GM12892 (cell line): ENCODE measurements around the gene VSIG10L2.

Experiments used
- POLR2A ChIP-seq: IDR thresholded peaks from 2 replicates; pipeline ENCODE4 v1.6.1; 2011; ENCODE audit warnings: low read depth, low read length, control low read depth
- POLR2AphosphoS5 ChIP-seq: IDR thresholded peaks from 2 replicates; pipeline ENCODE4 v1.6.1; 2011; ENCODE audit warnings: low read depth, low read length, control low read depth
- TAF1 ChIP-seq: IDR thresholded peaks from 2 replicates; pipeline ENCODE4 v1.6.1; 2011; ENCODE audit warnings: low read depth, mild to moderate bottlenecking, control low read depth, low read length, borderline replicate concordance

DNA sequence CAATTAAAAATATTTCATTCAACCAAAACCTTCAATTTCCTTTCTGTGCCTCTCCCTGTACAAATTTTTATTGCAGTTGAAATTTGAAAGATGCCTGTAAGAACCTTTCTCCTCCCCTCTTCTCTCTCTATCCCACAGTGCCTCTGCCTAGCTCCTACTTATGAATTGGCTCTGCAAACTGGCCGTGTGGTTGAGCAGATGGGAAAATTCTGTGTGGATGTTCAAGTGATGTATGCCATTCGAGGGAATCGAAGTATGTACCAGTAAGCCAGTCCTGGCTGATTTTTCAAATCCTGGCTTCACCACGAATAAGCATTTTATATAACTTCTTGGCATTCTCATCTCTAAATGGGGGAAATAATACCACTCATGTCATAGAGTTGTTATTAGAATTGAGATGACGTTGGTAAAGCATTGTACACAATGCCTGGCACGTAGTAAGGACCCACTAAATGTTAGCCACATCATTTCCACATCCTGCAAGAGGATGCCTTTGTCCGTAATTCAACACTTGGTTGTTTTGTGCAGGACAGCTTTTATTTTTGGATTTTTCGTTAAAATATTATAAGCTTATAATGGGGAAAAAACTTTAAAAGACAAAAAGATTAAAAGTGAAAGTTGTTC, 35.5 kb upstream of the VSIG10L2 start:
- no peak for TF ChIP-seq POLR2A
- TF ChIP-seq TAF1 = no peak
- TF ChIP-seq POLR2AphosphoS5 = no peak
